Islet precursor cell (in vitro differentiated cells): ENCODE data around the gene TBC1D14.
"Not testable (repeated sequence)": the region's sequence is repeated elsewhere in the genome, so short reads cannot be mapped to it uniquely, and the experiment has no call there.

ENCODE experiments used
- DNase-seq: peaks from one replicate; pipeline ENCODE4 v3.0.0-alpha.2; 2018

Gene TBC1D14

DNA sequence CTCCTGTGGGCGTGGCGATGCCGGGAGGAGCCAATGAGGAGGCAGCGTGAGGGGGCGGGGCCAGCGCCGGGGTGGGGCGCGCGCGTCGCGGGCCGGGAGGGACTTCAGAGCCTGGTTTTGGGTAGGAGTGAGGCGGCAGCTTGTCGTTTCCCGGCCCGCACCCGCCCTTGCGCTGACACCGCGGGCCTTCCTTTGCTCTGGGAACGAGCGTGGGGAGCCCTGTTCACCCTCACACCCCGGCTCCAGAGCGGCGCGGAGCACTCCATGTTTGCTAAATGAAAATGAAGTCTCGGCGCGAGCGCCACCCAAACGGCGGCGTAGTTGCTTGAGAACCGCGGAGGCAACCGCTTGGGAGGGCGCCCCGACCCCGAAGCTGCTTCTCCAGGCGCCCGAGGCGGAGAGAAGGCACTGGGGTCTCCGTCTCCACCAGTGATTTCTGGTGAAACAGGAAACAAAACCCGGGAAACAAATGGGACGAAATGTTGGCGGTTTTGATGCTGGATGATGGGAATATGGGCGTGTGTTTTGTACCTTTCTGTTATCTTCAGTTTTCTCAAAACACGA lies 158.7 kb downstream of the TBC1D14 start:
- DNase-seq, result no peak

DNA sequence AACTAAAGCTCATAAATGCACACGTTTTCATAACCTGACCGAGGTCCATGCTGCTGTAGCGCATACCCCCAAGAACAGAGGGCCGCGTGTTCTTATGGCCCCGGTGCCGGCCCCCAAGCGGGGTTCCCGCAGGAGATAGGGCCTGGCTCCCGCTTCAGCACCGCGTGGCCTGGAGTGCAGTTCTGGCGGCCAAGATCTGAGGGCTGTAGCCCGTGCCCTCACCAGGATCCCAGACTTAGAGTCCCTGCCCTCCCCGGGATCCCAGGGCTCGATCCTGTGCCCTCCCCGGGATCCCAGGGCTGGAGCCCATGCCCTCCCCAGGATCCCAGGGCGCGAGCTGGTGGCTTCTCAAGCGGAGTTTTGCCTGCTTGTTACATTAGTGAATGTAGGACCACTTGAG lies 159.3 kb downstream of the TBC1D14 start:
- DNase-seq, result no peak

DNA sequence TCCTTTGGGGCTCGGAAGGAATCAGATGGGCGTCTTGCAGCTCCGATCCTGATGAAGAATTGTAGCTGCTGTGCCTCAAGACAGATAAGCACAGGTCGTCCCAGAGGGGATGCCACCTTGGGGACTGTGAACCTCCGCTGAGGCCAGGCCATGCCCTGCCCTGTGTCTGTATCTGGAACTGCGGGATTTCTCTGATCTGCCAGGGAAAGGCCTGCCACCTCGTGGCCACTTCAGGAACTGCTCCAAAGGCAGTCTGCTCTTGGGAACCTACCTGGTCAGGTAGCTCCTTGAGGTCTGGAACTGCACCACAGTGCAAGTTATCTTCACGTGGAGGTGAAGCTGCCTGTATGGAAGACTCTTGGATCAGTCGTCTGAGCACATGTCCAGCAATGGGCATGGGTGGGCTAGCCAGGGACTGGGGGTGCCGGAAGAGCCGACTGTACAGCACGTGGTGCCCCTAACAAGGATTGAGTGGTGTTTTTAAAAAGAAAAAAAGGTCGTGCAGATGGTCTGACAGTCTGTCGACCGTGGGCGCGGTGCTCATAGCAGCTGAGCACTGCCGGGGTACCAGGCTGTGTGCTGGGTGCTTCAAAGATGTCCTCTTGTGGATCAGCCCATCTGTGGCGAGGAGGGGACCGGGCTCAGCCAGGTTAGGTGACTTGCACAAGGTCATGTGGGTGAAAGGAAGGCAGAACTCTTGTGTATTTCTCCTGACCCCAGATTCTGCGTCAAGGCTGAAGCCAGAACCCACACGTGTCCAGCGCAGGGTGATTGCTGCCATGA lies 161.3 kb downstream of the TBC1D14 start:
- DNase-seq, result peak; percentile 95

DNA sequence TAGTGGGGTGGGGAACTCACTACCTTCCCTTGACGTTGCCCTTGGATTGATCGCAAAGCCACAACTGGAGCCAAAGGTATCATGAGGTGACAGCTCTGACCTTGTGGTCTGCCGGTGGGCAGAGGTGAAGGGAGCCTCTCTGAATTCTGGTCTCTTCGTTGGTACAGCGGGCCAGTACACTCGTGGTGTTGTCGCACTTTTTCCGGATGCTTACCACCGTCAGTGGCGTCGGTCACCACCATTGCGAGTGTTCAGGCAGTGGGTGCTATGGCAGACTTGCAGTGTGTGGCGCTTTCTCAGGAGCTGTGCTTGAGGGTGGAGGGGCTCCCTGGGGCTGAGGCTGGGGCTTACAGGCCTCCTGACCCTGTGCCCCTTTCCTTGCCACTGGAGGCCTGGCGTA lies 163.4 kb downstream of the TBC1D14 start:
- DNase-seq, result no peak

DNA sequence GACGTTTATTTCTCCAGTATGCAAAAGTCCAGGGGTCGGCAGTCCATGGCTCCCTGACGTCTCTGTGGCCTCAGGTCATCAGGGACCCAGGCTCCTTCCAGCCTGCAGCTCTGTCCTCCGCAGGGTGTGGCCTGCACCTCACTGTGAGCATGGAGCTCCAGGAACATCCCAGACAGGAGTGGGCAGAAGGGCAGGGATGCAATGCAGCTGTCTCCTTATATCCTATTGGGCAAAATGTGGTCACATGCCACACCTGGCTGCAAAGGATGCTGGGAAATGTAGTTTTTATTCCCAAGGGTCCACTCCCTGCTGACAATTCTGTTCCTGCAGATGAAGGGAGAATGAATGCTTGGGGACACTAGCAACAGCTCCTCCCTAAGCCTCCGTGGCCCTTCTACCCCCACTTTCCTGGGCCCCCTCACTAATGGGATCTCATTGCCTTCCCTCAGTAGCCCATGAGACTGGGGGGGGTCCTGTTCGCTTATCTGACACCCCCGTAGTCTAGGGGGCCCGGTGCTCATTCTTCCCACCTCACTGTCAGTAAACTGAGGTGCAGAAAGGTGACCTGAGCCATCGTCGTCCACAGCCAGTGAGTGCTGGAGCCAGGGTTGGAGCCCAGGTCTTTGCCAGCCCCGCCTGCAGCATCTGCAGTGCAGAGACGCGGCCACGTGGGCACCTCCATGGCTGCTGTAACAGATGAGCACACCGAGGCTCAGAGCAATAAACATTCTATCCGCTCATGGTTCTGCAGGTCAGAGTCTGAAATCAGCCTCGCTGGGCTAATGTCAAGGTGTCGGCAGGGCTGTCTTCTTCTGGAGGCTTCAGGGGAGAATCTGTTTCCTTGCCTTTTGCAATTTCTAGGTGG lies 164.1 kb downstream of the TBC1D14 start:
- DNase-seq, result peak; percentile 79

DNA sequence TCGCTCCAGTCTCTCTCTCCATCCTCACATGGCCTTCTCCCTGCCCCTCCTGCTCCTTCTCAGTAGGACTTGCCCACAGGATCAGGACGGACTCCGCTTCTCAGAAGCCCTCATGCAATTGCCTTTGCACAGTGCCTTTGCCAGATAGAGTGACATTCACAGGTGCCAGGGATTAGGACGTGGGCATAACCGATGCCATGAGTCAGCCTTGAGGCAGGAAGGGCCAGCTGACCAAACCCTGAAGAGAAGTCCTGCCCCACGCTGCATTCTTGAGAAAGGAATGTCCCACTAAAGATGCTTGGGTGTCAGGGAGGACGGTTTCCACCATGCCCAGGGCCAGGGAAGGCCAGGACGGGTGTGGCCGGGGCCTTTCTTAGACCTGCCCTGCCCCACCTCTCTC lies 164.8 kb downstream of the TBC1D14 start:
- no peak for DNase-seq

DNA sequence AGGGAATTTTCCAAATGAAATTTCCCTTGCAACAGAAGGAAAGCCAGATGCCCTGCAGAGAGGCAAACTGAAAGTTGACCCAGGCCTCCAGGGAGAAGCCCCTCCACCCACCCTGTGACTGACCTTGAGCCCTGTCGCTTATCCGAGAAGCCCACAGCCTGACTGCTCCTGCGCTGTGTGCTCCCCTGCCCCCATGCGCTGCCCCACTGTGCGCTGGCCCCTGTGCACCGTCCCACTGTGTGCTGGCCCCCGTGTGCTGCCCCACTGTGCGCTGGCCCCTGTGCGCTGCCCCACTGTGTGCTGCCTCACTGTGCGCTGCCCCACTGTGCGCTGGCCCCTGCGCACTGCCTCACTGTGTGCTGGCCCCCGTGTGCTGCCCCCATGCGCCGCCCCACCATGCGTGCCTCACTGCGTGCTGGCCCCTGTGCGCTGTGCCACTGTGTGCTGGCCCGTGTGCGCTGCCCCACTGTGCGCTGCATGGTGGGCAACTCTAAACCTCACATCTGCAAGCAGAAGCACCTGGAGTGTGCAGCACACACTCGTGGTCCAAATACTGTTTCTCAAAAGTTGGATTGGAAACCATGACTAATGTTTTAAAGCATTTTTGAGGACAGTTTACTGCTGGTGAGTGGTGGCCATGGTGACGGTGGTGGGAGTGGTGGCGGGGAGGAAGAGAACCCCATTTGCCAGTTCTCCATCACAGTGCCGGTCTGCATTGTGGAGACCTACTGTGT lies 166.5 kb downstream of the TBC1D14 start:
- no peak for DNase-seq

DNA sequence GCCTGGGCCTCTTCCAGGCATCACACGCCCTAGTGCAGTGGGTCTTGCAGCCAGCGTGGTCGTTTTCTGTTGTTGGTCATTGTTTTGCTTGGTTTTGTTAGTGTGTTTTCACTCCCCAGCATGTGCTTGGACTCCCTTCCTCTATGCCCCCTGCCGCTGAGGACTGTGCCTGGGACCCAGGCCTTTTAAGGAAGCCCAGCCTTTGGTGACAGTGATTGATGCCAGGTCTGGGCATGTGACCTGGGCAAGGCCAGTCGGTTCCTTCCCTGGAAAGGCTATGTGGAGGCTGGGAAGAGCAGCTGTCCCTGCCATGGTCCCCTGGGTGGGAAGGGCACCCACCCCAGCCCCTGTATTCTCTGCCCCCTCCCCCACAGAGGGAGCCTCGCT lies 167.1 kb downstream of the TBC1D14 start:
- DNase-seq, result no peak

DNA sequence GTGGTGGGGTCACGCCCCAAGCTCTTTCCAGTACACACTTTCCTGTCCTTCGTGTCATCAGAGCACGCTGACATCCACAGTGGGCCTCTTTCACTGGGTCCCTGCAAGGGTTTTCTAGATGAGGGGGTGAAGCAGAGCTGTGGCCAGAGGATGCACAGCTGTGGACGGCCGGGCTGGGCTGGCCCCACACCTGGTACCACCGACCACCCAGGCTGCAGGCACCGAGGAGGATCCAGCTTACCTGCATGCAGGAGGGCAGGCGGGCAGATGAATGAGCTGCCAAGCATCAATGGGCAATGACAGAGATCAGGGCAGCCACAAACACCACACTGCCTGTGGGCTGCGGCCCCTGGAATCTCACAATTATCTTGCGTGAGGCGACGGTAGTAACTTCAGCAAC lies 167.7 kb downstream of the TBC1D14 start:
- DNase-seq, result no peak

DNA sequence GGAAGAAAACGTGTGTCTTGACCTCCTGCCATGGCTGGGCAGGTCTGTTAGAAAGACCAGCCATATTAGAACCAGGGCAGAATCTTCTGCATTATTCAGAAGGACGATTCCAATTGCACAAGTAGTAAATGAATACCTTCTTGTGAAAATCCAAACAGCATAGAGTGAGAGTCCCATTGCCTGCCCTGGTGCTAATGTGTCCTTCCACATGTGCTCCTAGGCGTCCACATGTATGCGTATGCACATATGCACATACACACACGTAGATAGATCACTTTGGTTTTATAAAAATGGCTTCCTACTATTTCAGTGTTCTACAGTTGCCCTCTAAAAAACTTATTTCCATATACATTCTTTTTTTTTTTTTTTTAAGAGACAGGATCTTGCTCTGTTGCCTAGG lies 168.4 kb downstream of the TBC1D14 start:
- DNase-seq, result no peak

DNA sequence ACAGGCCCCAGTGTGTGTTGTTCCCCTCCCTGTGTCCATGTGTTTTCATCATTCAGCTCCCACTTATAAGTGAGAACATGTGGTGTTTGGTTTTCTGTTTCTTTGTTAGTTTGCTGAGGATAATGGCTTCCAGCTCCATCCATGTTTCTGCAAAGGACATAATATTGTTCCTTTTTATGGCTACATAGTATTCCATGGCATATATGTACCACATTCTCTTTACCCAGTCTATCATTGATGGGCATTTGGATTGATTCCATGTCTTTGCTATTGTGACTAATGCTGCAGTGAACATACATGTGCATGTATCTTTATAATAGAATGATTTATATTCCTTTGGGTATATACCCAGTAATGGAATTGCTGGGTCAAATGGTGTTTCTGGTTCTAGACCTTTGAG lies 169.9 kb downstream of the TBC1D14 start:
- DNase-seq, result not testable (repeated sequence)

DNA sequence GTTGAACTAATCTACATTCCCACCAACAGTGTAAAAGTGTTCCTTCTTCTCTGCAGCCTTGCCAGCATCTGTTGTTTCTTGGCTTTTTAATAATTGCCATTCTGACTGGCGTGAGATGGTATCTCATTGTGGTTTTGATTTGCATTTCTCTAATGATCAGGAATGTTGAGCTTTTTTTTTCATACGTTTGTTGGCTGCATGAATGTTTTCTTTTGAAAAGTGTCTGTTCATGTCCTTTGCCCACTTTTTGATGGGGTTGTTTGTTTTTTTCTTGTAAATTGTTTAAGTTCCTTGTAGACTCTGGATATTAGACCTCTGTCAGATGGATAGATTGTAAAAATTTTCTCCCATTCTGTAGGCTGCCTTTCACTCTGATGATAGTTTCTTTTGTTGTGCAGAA lies 170.3 kb downstream of the TBC1D14 start:
- DNase-seq, result not testable (repeated sequence)
